ENCODE data around the gene CD79A.

DNA sequence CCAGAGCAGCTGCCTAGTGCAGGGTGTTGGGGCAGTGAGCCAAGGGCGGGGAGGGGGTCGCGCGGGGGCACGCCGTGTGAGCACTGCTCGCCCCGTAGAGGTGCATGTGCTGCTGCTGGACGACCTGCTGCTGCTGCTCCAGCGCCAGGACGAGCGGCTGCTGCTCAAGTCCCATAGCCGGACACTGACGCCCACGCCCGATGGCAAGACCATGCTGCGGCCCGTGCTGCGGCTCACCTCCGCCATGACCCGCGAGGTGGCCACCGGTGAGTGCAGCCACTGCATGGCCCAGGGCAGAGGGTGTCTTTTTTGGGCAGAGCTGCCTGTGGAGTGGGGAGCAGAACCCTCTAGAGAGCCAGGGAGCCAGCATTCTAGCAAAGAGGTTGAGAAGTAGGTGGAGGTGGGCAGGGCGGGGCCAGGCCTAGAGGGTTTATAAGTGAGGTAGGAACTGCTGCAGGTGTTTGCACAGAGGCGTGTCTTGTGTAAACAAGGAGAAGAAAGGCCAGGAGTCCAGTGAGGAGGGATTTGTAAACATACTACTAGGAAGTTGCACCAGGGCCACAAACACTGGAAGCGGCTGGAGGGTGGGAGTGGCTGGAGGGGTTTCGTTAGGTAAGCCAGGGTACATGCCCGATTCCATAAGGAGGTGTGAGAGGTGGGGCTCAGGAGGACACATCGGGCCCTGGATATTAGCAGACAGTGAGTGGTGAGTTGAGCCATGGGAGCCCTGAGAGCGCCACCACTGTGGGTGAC is 27.2 kb downstream of the CD79A start:
- no peak for TF ChIP-seq POLR2A (IDR thresholded peaks at IDR 0.05; ENCODE audit: low read depth, low read length)
- no peak for TF ChIP-seq POLR2AphosphoS5 (IDR thresholded peaks at IDR 0.05; ENCODE audit: insufficient read depth, low read depth, low read length)
- TF ChIP-seq, protein P1, sequence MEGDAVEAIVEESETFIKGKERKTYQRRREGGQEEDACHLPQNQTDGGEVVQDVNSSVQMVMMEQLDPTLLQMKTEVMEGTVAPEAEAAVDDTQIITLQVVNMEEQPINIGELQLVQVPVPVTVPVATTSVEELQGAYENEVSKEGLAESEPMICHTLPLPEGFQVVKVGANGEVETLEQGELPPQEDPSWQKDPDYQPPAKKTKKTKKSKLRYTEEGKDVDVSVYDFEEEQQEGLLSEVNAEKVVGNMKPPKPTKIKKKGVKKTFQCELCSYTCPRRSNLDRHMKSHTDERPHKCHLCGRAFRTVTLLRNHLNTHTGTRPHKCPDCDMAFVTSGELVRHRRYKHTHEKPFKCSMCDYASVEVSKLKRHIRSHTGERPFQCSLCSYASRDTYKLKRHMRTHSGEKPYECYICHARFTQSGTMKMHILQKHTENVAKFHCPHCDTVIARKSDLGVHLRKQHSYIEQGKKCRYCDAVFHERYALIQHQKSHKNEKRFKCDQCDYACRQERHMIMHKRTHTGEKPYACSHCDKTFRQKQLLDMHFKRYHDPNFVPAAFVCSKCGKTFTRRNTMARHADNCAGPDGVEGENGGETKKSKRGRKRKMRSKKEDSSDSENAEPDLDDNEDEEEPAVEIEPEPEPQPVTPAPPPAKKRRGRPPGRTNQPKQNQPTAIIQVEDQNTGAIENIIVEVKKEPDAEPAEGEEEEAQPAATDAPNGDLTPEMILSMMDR (IDR thresholded peaks at IDR 0.05; ENCODE audit: extremely low read depth in 1 of 2, insufficient read depth in 1 of 2, low read depth in 1 of 2, low read length in 2 of 2) = no peak
- TF ChIP-seq EZH2 (IDR thresholded peaks at IDR 0.05; ENCODE audit: borderline replicate concordance, low read depth, low read length, severe bottlenecking) = no peak
- TF ChIP-seq GATA2 (IDR thresholded peaks at IDR 0.05; ENCODE audit: insufficient read depth, insufficient read length, low read depth, low read length) = no peak
- TF ChIP-seq, protein P2, sequence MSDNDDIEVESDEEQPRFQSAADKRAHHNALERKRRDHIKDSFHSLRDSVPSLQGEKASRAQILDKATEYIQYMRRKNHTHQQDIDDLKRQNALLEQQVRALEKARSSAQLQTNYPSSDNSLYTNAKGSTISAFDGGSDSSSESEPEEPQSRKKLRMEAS (IDR thresholded peaks at IDR 0.05; ENCODE audit: insufficient read depth, insufficient read length) = no peak
- TF ChIP-seq MYC (IDR thresholded peaks at IDR 0.05; ENCODE audit: low read depth, low read length) = no peak
